Trophoblast cell (in vitro differentiated cells and primary cell): Measurements from ENCODE around the gene NPY5R.

ENCODE experiments used
- DNase-seq, 2 donors: peaks; one replicate each; pipeline ENCODE4 v3.0.0-alpha.2; 2016
- H2AFZ ChIP-seq: 2 replicates; pipeline ENCODE4 v1.6.1; 2013; ENCODE audit warnings: low read length, moderate library complexity, mild to moderate bottlenecking; ENCODE audit not compliant: insufficient read depth, poor library complexity
- H2AK5ac ChIP-seq: 2 replicates; pipeline ENCODE4 v1.6.1; 2013; ENCODE audit warnings: mild to moderate bottlenecking, low read length
- H2BK120ac ChIP-seq: 2 replicates; pipeline ENCODE4 v1.6.1; 2013; ENCODE audit warnings: low read length, mild to moderate bottlenecking, moderate library complexity; ENCODE audit not compliant: insufficient read depth, poor library complexity
- H2BK12ac ChIP-seq: 2 replicates; pipeline ENCODE4 v1.6.1; 2013; ENCODE audit warnings: mild to moderate bottlenecking, low read length, moderate library complexity
- H2BK5ac ChIP-seq: 2 replicates; pipeline ENCODE4 v1.6.1; 2013; ENCODE audit warnings: low read length, low read depth, moderate library complexity, mild to moderate bottlenecking; ENCODE audit not compliant: poor library complexity
- H3K14ac ChIP-seq: 2 replicates; pipeline ENCODE4 v1.6.1; 2013; ENCODE audit warnings: mild to moderate bottlenecking, low read length
- H3K18ac ChIP-seq: 2 replicates; pipeline ENCODE4 v1.6.1; 2013; ENCODE audit warnings: mild to moderate bottlenecking, low read length
- H3K23ac ChIP-seq: 2 replicates; pipeline ENCODE4 v1.6.1; 2013; ENCODE audit warnings: low read length
- H3K27ac ChIP-seq: 2 replicates; pipeline ENCODE4 v1.5.1; 2013; ENCODE audit warnings: low read depth, mild to moderate bottlenecking, inconsistent platforms, low read length, moderate library complexity
- H3K27me3 ChIP-seq: 2 replicates; pipeline ENCODE4 v1.6.1; 2013; ENCODE audit warnings: inconsistent platforms, mild to moderate bottlenecking, low read length, moderate library complexity; ENCODE audit not compliant: insufficient read depth
- H3K36me3 ChIP-seq, 2 experiments: 1 replicate in 1 of 2; 2 replicates in 1 of 2; pipeline ENCODE4 v1.6.1; 2013; ENCODE audit warnings: low read length in 2 of 2, mild to moderate bottlenecking in 2 of 2, moderate library complexity in 1 of 2; ENCODE audit not compliant: insufficient read depth in 2 of 2, control insufficient read depth in 1 of 2
- H3K4ac ChIP-seq: 2 replicates; pipeline ENCODE4 v1.6.1; 2013; ENCODE audit warnings: low read depth, mild to moderate bottlenecking, low read length, moderate library complexity
- H3K4me1 ChIP-seq, 2 experiments: 1 replicate in 1 of 2; 2 replicates in 1 of 2; pipeline ENCODE4 v1.6.1; 2013; ENCODE audit warnings: low read length in 2 of 2, mild to moderate bottlenecking in 2 of 2, moderate library complexity in 1 of 2; ENCODE audit not compliant: insufficient read depth in 2 of 2, control insufficient read depth in 1 of 2
- H3K4me2 ChIP-seq: 2 replicates; pipeline ENCODE4 v1.6.1; 2013; ENCODE audit warnings: inconsistent platforms, mild to moderate bottlenecking, low read length, moderate library complexity
- H3K4me3 ChIP-seq: 2 replicates; pipeline ENCODE4 v1.5.1; 2013; ENCODE audit warnings: mild to moderate bottlenecking, low read depth, low read length, inconsistent platforms
- H3K79me1 ChIP-seq: one replicate; pipeline ENCODE4 v1.6.1; 2013; ENCODE audit warnings: low read length
- H3K79me2 ChIP-seq: 2 replicates; pipeline ENCODE4 v1.6.1; 2013; ENCODE audit warnings: low read length, mild to moderate bottlenecking; ENCODE audit not compliant: control insufficient read depth, insufficient read depth, poor library complexity
- H3K9ac ChIP-seq: 2 replicates; pipeline ENCODE4 v1.6.1; 2013; ENCODE audit warnings: mild to moderate bottlenecking, low read length
- H3K9me3 ChIP-seq: 2 replicates; pipeline ENCODE4 v1.6.1; 2013; ENCODE audit warnings: low read depth, mild to moderate bottlenecking, control low read depth, inconsistent platforms, low read length; ENCODE audit not compliant: insufficient read depth
- H4K12ac ChIP-seq: 2 replicates; pipeline ENCODE4 v1.6.1; 2013; ENCODE audit warnings: low read depth, mild to moderate bottlenecking, low read length, moderate library complexity
- H4K8ac ChIP-seq: 2 replicates; pipeline ENCODE4 v1.6.1; 2013; ENCODE audit warnings: low read depth, mild to moderate bottlenecking, low read length, moderate library complexity
- H4K91ac ChIP-seq: one replicate; pipeline ENCODE4 v1.6.1; 2013; ENCODE audit warnings: low read depth, mild to moderate bottlenecking, low read length, moderate library complexity
- WGBS: extraction: QIAGEN DNeasy Blood & Tissue Kit; methylation state at CpG from one replicate; pipeline ENCODE4 v1.1.7; 2013; ENCODE audit warnings: missing lambda C conversion rate; ENCODE audit not compliant: insufficient read length, insufficient coverage; ENCODE audit errors: extremely low coverage; 5-methylcytosine and 5-hydroxymethylcytosine counted together

The NPY5R gene

GRCh38 chr4:163353054-163353453 lies 9.4 kb downstream of the NPY5R start:
- H3K4me2 ChIP-seq = no peak overlapping the region
- no peaks in the 10 kb centered on the region for H3K36me3 ChIP-seq
- H2BK5ac ChIP-seq = no peak overlapping the region
- no peak overlapping the region for H4K8ac ChIP-seq
- no peak overlapping the region for H3K9ac ChIP-seq
- no peak overlapping the region for H2AFZ ChIP-seq
- no peaks in the 10 kb centered on the region for H3K79me2 ChIP-seq
- no peak overlapping the region for H2BK120ac ChIP-seq
- H2BK12ac ChIP-seq = no peak overlapping the region
- no peaks in the 10 kb centered on the region for H3K79me1 ChIP-seq
- no peak overlapping the region for H3K4ac ChIP-seq
- H3K27ac ChIP-seq = no peak overlapping the region
- no peak overlapping the region for H3K18ac ChIP-seq
- no CpG with 5 or more reads among the region's 3 CpGs for WGBS
- H3K14ac ChIP-seq = no peak overlapping the region
- no peak for DNase-seq
- H4K91ac ChIP-seq = no peak overlapping the region
- H3K4me1 ChIP-seq = no peaks in the 10 kb centered on the region
- H3K9me3 ChIP-seq = no peaks in the 10 kb centered on the region
- H3K23ac ChIP-seq = no peak overlapping the region
- no peaks in the 10 kb centered on the region for H3K27me3 ChIP-seq
- no peak overlapping the region for H3K4me3 ChIP-seq
- H2AK5ac ChIP-seq = no peak overlapping the region
- H4K12ac ChIP-seq = no peak overlapping the region

GRCh38 chr4:163356104-163356503 lies 12.4 kb downstream of the NPY5R start:
- H4K91ac ChIP-seq = no peak overlapping the region
- H3K4me3 ChIP-seq = no peak overlapping the region
- H3K27ac ChIP-seq = no peak overlapping the region
- no peak overlapping the region for H4K8ac ChIP-seq
- H3K4ac ChIP-seq = no peak overlapping the region
- no peak overlapping the region for H2AK5ac ChIP-seq
- WGBS = no CpG with 5 or more reads among the region's 1 CpG
- no peak overlapping the region for H3K18ac ChIP-seq
- no peaks in the 10 kb centered on the region for H3K36me3 ChIP-seq
- no peak overlapping the region for H4K12ac ChIP-seq
- H2BK120ac ChIP-seq = no peak overlapping the region
- H2BK5ac ChIP-seq = no peak overlapping the region
- H2AFZ ChIP-seq = no peak overlapping the region
- H3K14ac ChIP-seq = no peak overlapping the region
- no peak for DNase-seq
- H3K27me3 ChIP-seq = no peaks in the 10 kb centered on the region
- no peaks in the 10 kb centered on the region for H3K79me1 ChIP-seq
- no peak overlapping the region for H3K23ac ChIP-seq
- no peaks in the 10 kb centered on the region for H3K4me1 ChIP-seq
- no peak overlapping the region for H3K9ac ChIP-seq
- no peak overlapping the region for H2BK12ac ChIP-seq
- no peaks in the 10 kb centered on the region for H3K9me3 ChIP-seq
- H3K79me2 ChIP-seq = no peaks in the 10 kb centered on the region
- H3K4me2 ChIP-seq = no peak overlapping the region

DNA sequence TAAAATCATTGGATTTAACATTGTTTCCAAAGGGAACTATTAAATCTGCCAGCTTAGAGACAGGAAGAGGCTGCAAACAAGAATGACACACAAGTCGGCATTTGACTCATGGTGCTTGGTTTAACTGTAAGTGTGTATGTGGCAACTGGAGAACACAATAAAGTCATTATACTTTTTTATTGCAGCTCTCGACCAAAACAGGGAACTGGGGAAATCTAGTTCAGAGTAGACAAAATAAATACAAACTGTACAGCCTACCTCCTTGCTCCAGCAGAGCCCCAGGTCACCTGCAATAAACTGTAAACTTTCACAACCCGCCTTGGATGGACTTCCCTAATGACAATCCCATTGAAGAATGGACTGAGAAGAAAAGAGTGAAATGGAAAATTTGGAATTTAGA lies 24.0 kb downstream of the NPY5R start:
- WGBS = no CpG with 5 or more reads among the region's 3 CpGs
- no peak overlapping the region for H3K4me2 ChIP-seq

GRCh38 chr4:163372029-163372428 lies 28.3 kb downstream of the NPY5R start:
- no peak overlapping the region for H3K4me2 ChIP-seq
- H3K4ac ChIP-seq = no peak overlapping the region
- no peak overlapping the region for H2BK5ac ChIP-seq
- H3K18ac ChIP-seq = no peak overlapping the region
- no peaks in the 10 kb centered on the region for H3K27me3 ChIP-seq
- H3K36me3 ChIP-seq = no peaks in the 10 kb centered on the region
- H3K14ac ChIP-seq = no peak overlapping the region
- H4K91ac ChIP-seq = no peak overlapping the region
- no peak overlapping the region for H4K8ac ChIP-seq
- H3K79me1 ChIP-seq = no peaks in the 10 kb centered on the region
- H4K12ac ChIP-seq = no peak overlapping the region
- no peaks in the 10 kb centered on the region for H3K79me2 ChIP-seq
- no peak overlapping the region for H2BK120ac ChIP-seq
- no peak overlapping the region for H3K9ac ChIP-seq
- no peak overlapping the region for H3K4me3 ChIP-seq
- no peak overlapping the region for H3K27ac ChIP-seq
- H2AFZ ChIP-seq = no peak overlapping the region
- no CpG with 5 or more reads among the region's 5 CpGs for WGBS
- no peaks in the 10 kb centered on the region for H3K4me1 ChIP-seq
- no peaks in the 10 kb centered on the region for H3K9me3 ChIP-seq
- no peak overlapping the region for H2BK12ac ChIP-seq
- H3K23ac ChIP-seq = no peak overlapping the region
- no peak for DNase-seq
- H2AK5ac ChIP-seq = no peak overlapping the region

More for the DNA sequence above, 24.0 kb downstream of the NPY5R start:
- H3K14ac ChIP-seq = no peak overlapping the region
- DNase-seq = no peak
- H3K27ac ChIP-seq = no peak overlapping the region
- H3K4me3 ChIP-seq = no peak overlapping the region
- no peaks in the 10 kb centered on the region for H3K4me1 ChIP-seq
- no peak overlapping the region for H2BK12ac ChIP-seq
- no peak overlapping the region for H3K4ac ChIP-seq
- no peak overlapping the region for H2AK5ac ChIP-seq
- H3K79me2 ChIP-seq = no peaks in the 10 kb centered on the region
- no peak overlapping the region for H4K12ac ChIP-seq
- no peak overlapping the region for H4K8ac ChIP-seq
- H3K79me1 ChIP-seq = no peaks in the 10 kb centered on the region
- no peak overlapping the region for H2BK5ac ChIP-seq
- H2BK120ac ChIP-seq = no peak overlapping the region
- H3K9ac ChIP-seq = no peak overlapping the region
- H3K18ac ChIP-seq = no peak overlapping the region
- H3K36me3 ChIP-seq = no peaks in the 10 kb centered on the region
- no peak overlapping the region for H4K91ac ChIP-seq
- no peak overlapping the region for H2AFZ ChIP-seq
- no peak overlapping the region for H3K23ac ChIP-seq
- no peaks in the 10 kb centered on the region for H3K9me3 ChIP-seq
- H3K27me3 ChIP-seq = no peaks in the 10 kb centered on the region
